ENCODE results near the gene FKBP14. TPM values are rescaled to one million over a fixed set of nuclear protein-coding genes. Genes with fewer than 3 reads are reported as not detected.
"Not testable (repeated sequence)": the region's sequence is repeated elsewhere in the genome, so short reads cannot be mapped to it uniquely, and the experiment has no call there.

FKBP14 gene
- polyA plus RNA-seq, 1 of the 3 experiments (the other 2 are of a cell fraction), result 15.7 TPM

- TF ChIP-seq RXRA (IDR thresholded peaks at IDR 0.05; ENCODE audit: borderline replicate concordance, low read depth), result no peak
- TF ChIP-seq GABPA (IDR thresholded peaks at IDR 0.05; ENCODE audit: low read depth), result no peak
Measured at GRCh38 chr7:30065746-30066145, 39.2 kb upstream of the FKBP14 start (continued).

DNA sequence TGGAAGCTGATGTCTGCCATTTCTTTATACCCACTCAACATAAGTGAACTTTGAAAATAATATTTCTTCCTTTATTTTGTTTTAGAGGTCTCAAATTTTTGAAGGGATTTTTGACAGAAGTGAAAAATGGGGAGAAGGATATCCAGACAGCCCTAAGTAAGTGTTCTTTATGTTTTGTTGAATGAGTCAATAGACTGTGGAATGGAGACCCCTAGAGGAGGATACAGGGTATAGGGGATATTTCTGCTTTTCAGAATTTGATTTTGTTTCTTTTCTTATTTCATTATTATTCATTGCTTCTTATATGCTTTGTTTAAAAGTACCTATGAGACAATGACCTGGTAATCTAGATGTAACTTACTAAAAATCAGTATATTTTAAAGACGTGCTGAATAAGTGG is 36.1 kb upstream of the FKBP14 start:
- no peak overlapping the region for H3K4me2 ChIP-seq
- H3K27ac ChIP-seq (ENCODE audit: low read depth in 2 of 2, low read length in 1 of 2), result no peak overlapping the region
- H4K20me1 ChIP-seq (ENCODE audit: insufficient read depth), result no peaks in the 10 kb centered on the region
- H2AFZ ChIP-seq (ENCODE audit: low read depth), result no peak overlapping the region
- CTCF ChIA-PET, result interaction anchor here (0.6 to 8.9 kb wide), 58 partner anchors 10 to 1136 kb away, joined by 3 to 155 read pairs (median 5); partner anchors contain the start of genes FKBP14, MTURN and PLEKHA8
- TF ChIP-seq, protein P1, sequence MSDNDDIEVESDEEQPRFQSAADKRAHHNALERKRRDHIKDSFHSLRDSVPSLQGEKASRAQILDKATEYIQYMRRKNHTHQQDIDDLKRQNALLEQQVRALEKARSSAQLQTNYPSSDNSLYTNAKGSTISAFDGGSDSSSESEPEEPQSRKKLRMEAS (IDR thresholded peaks at IDR 0.05; ENCODE audit: low read depth), result no peak
- TF ChIP-seq RAD21 (IDR thresholded peaks at IDR 0.05; ENCODE audit: low read length) (peak; percentile 86), SMC3 (IDR thresholded peaks at IDR 0.05; ENCODE audit: low read depth, low read length) (peak; percentile 52), CTCF (IDR thresholded peaks at IDR 0.05) (peak; percentile 96), RCOR1 (IDR thresholded peaks at IDR 0.05; ENCODE audit: low read length) (no peak)
- TF ChIP-seq, protein P2, sequence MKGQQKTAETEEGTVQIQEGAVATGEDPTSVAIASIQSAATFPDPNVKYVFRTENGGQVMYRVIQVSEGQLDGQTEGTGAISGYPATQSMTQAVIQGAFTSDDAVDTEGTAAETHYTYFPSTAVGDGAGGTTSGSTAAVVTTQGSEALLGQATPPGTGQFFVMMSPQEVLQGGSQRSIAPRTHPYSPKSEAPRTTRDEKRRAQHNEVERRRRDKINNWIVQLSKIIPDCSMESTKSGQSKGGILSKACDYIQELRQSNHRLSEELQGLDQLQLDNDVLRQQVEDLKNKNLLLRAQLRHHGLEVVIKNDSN (IDR thresholded peaks at IDR 0.05; ENCODE audit: borderline replicate concordance, low read depth), result no peak
- WGBS (ENCODE audit: low lambda C conversion rate), result 41% methylated on average over 1 of the region's 1 CpG
- POLR2A ChIA-PET, result no interaction called here
- peak; percentile 66 for DNase-seq
- H3K9me3 ChIP-seq, result peaks cover 8% of the 10 kb centered on the region; the same call in 1 of the 2 replicates
- no peaks in the 10 kb centered on the region for H3K27me3 ChIP-seq (ENCODE audit: insufficient read depth)
- H3K9me2 ChIP-seq, result no peaks in the 10 kb centered on the region
- peaks cover 15% of the 10 kb centered on the region for H3F3A ChIP-seq (replicated peaks; ENCODE audit: insufficient read depth)
- no peak overlapping the region for H3K4me3 ChIP-seq (ENCODE audit: low read depth in 2 of 2, low read length in 1 of 2)
- no peaks in the 10 kb centered on the region for H3K79me2 ChIP-seq (ENCODE audit: insufficient read depth)
- no peaks in the 10 kb centered on the region for H3K4me1 ChIP-seq (ENCODE audit: control insufficient read depth in 1 of 2, insufficient read depth in 2 of 2, low read depth in 1 of 2, low read length in 1 of 2)
- peaks cover 53 to 71% of the 10 kb centered on the region in 2 experiments for H3K36me3 ChIP-seq (replicated peaks in 1 of 2; ENCODE audit: control insufficient read depth in 1 of 2, insufficient read depth in 2 of 2, low read length in 1 of 2)
- H3K9ac ChIP-seq, result no peak overlapping the region

GRCh38 chr7:30061786-30062185 is 35.3 kb upstream of the FKBP14 start:
- H3K27me3 ChIP-seq (ENCODE audit: insufficient read depth); H2AFZ ChIP-seq (ENCODE audit: low read depth); H3K79me2 ChIP-seq (ENCODE audit: insufficient read depth); DNase-seq; H3K9me3 ChIP-seq; H3K4me1 ChIP-seq (ENCODE audit: control insufficient read depth in 1 of 2, insufficient read depth in 2 of 2, low read depth in 1 of 2, low read length in 1 of 2); H3K4me3 ChIP-seq (ENCODE audit: low read depth in 2 of 2, low read length in 1 of 2); H3K9ac ChIP-seq; POLR2A ChIA-PET; H4K20me1 ChIP-seq (ENCODE audit: insufficient read depth); H3K9me2 ChIP-seq; H3K4me2 ChIP-seq; H3K27ac ChIP-seq (ENCODE audit: low read depth in 2 of 2, low read length in 1 of 2): not testable (repeated sequence)
- CTCF ChIA-PET, result interaction anchor here (0.6 to 8.9 kb wide), 66 partner anchors 9 to 1136 kb away, joined by 3 to 155 read pairs (median 5); partner anchors contain the start of genes FKBP14, MTURN and PLEKHA8
- peaks cover 60 to 72% of the 10 kb centered on the region in 2 experiments for H3K36me3 ChIP-seq (replicated peaks in 1 of 2; ENCODE audit: control insufficient read depth in 1 of 2, insufficient read depth in 2 of 2, low read length in 1 of 2)
- peaks cover 15% of the 10 kb centered on the region for H3F3A ChIP-seq (replicated peaks; ENCODE audit: insufficient read depth)
- WGBS (ENCODE audit: low lambda C conversion rate), result 80% methylated on average over 3 of the region's 3 CpGs
- TF ChIP-seq SMC3 (IDR thresholded peaks at IDR 0.05; ENCODE audit: low read depth, low read length) (peak; percentile 36; the same call in 1 of the 2 replicates), CTCF (IDR thresholded peaks at IDR 0.05) (peak; percentile 72), RAD21 (IDR thresholded peaks at IDR 0.05; ENCODE audit: low read length) (peak; percentile 33)

All from SK-N-SH (cell line).